ENCODE results near the gene ZNF445.

Gene ZNF445

DNA sequence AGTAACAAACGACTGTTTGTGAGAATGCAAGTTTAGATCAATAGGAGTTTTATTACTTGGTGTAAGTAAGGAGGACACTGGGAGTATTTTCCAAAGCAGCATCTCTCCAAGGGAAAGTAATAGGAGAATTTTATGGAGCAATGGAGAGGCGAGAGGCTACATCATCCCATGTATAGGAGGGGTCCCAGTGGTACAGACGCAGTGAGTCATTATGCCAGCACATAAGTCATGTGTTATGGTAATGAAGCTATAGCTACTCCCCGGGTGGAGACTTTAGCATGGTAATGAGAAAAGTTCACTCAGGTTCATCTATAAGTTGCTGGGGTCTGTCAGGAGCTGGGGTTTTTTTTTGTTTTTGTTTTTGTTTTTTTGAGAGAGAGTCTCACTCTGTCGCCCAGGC lies 29.5 kb upstream of the ZNF445 start:
- TF ChIP-seq NFIC (IDR thresholded peaks at IDR 0.05) (no peak), TEAD4 (IDR thresholded peaks at IDR 0.05) (no peak), ZBTB7A (IDR thresholded peaks at IDR 0.05; ENCODE audit: low read depth) (no peak), YY1 (IDR thresholded peaks at IDR 0.05; ENCODE audit: low read depth) (no peak), RAD21 (IDR thresholded peaks at IDR 0.05; ENCODE audit: low read depth) (no peak), EP300 (IDR thresholded peaks at IDR 0.05; ENCODE audit: borderline replicate concordance) (no peak), TCF12 (IDR thresholded peaks at IDR 0.05; ENCODE audit: low read depth) (no peak)
- TF ChIP-seq, protein P1, sequence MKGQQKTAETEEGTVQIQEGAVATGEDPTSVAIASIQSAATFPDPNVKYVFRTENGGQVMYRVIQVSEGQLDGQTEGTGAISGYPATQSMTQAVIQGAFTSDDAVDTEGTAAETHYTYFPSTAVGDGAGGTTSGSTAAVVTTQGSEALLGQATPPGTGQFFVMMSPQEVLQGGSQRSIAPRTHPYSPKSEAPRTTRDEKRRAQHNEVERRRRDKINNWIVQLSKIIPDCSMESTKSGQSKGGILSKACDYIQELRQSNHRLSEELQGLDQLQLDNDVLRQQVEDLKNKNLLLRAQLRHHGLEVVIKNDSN (IDR thresholded peaks at IDR 0.05) = no peak
- TF ChIP-seq, protein P2, sequence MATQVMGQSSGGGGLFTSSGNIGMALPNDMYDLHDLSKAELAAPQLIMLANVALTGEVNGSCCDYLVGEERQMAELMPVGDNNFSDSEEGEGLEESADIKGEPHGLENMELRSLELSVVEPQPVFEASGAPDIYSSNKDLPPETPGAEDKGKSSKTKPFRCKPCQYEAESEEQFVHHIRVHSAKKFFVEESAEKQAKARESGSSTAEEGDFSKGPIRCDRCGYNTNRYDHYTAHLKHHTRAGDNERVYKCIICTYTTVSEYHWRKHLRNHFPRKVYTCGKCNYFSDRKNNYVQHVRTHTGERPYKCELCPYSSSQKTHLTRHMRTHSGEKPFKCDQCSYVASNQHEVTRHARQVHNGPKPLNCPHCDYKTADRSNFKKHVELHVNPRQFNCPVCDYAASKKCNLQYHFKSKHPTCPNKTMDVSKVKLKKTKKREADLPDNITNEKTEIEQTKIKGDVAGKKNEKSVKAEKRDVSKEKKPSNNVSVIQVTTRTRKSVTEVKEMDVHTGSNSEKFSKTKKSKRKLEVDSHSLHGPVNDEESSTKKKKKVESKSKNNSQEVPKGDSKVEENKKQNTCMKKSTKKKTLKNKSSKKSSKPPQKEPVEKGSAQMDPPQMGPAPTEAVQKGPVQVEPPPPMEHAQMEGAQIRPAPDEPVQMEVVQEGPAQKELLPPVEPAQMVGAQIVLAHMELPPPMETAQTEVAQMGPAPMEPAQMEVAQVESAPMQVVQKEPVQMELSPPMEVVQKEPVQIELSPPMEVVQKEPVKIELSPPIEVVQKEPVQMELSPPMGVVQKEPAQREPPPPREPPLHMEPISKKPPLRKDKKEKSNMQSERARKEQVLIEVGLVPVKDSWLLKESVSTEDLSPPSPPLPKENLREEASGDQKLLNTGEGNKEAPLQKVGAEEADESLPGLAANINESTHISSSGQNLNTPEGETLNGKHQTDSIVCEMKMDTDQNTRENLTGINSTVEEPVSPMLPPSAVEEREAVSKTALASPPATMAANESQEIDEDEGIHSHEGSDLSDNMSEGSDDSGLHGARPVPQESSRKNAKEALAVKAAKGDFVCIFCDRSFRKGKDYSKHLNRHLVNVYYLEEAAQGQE (IDR thresholded peaks at IDR 0.05; ENCODE audit: low read depth) = no peak

DNA sequence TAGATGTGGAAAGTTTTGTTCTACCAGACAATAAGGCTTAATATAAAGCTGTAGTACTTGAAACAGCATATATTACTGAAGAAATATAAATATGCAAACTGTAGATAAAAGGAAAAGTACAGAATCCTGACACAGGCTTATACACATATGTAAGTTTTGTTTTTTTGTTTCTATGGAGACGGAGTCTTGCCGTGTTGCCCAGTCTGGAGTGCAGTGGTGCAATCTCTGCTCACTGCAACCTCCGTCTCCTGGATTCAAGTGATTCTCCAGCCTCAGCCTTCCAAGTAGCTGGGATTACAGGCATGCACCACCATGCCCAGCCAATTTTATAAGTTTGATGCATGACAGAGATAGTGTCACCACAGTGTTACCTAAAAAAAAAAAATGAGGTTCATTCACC lies 29.1 kb upstream of the ZNF445 start:
- TF ChIP-seq TEAD4 (IDR thresholded peaks at IDR 0.05) = no peak
- no peak for TF ChIP-seq EGR1 (IDR thresholded peaks at IDR 0.05)
- no peak for TF ChIP-seq CEBPB (IDR thresholded peaks at IDR 0.05)
- TF ChIP-seq TCF12 (IDR thresholded peaks at IDR 0.05; ENCODE audit: low read depth) = no peak
- no peak for TF ChIP-seq CREB1 (IDR thresholded peaks at IDR 0.05; ENCODE audit: low read depth)
- TF ChIP-seq RAD21 (IDR thresholded peaks at IDR 0.05; ENCODE audit: low read depth) = no peak
- TF ChIP-seq, protein P2 (IDR thresholded peaks at IDR 0.05; ENCODE audit: low read depth) = no peak
- TF ChIP-seq FOXM1 (IDR thresholded peaks at IDR 0.05; ENCODE audit: borderline replicate concordance, low read depth) = no peak
- no peak for TF ChIP-seq EP300 (IDR thresholded peaks at IDR 0.05; ENCODE audit: borderline replicate concordance)

- no peak for TF ChIP-seq TAF1 (IDR thresholded peaks at IDR 0.05; ENCODE audit: low read depth)
- no peak for TF ChIP-seq CREB1 (IDR thresholded peaks at IDR 0.05; ENCODE audit: low read depth)
- no peak for TF ChIP-seq ZBTB7A (IDR thresholded peaks at IDR 0.05; ENCODE audit: low read depth)
- no peak for TF ChIP-seq CEBPB (IDR thresholded peaks at IDR 0.05)
These were observed 27.1 kb upstream of the ZNF445 start for GRCh38 chr3:44504566-44504965.

GRCh38 chr3:44501971-44502370 lies 24.5 kb upstream of the ZNF445 start:
- TF ChIP-seq RAD21 (IDR thresholded peaks at IDR 0.05; ENCODE audit: low read depth) (no peak), CREB1 (IDR thresholded peaks at IDR 0.05; ENCODE audit: low read depth) (no peak), FOXM1 (IDR thresholded peaks at IDR 0.05; ENCODE audit: borderline replicate concordance, low read depth) (no peak), YY1 (IDR thresholded peaks at IDR 0.05; ENCODE audit: low read depth) (no peak), CEBPB (IDR thresholded peaks at IDR 0.05) (no peak), ZBTB7A (IDR thresholded peaks at IDR 0.05; ENCODE audit: low read depth) (no peak), TAF1 (IDR thresholded peaks at IDR 0.05; ENCODE audit: low read depth) (no peak), MAX (IDR thresholded peaks at IDR 0.05) (no peak), EP300 (IDR thresholded peaks at IDR 0.05; ENCODE audit: borderline replicate concordance) (no peak), NFIC (IDR thresholded peaks at IDR 0.05) (no peak), TCF12 (IDR thresholded peaks at IDR 0.05; ENCODE audit: low read depth) (no peak), EGR1 (IDR thresholded peaks at IDR 0.05) (no peak), TEAD4 (IDR thresholded peaks at IDR 0.05) (no peak)
- TF ChIP-seq, protein P1 (IDR thresholded peaks at IDR 0.05) = no peak
- TF ChIP-seq, protein P2 (IDR thresholded peaks at IDR 0.05; ENCODE audit: low read depth) = no peak

GRCh38 chr3:44499149-44499898 lies 21.9 kb upstream of the ZNF445 start:
- no peak for TF ChIP-seq CREB1 (IDR thresholded peaks at IDR 0.05; ENCODE audit: low read depth)
- TF ChIP-seq TAF1 (IDR thresholded peaks at IDR 0.05; ENCODE audit: low read depth) = no peak
- TF ChIP-seq CEBPB (IDR thresholded peaks at IDR 0.05) = no peak
- TF ChIP-seq, protein P2 (IDR thresholded peaks at IDR 0.05; ENCODE audit: low read depth) = no peak
- TF ChIP-seq EP300 (IDR thresholded peaks at IDR 0.05; ENCODE audit: borderline replicate concordance) = no peak
- no peak for TF ChIP-seq RAD21 (IDR thresholded peaks at IDR 0.05; ENCODE audit: low read depth)
- TF ChIP-seq TCF12 (IDR thresholded peaks at IDR 0.05; ENCODE audit: low read depth) = no peak
- TF ChIP-seq TEAD4 (IDR thresholded peaks at IDR 0.05) = no peak
- TF ChIP-seq YY1 (IDR thresholded peaks at IDR 0.05; ENCODE audit: low read depth) = no peak
- TF ChIP-seq ZBTB7A (IDR thresholded peaks at IDR 0.05; ENCODE audit: low read depth) = no peak
- TF ChIP-seq NFIC (IDR thresholded peaks at IDR 0.05) = no peak
- TF ChIP-seq FOXM1 (IDR thresholded peaks at IDR 0.05; ENCODE audit: borderline replicate concordance, low read depth) = no peak
- TF ChIP-seq MAX (IDR thresholded peaks at IDR 0.05) = no peak
